ENCODE results near the gene ANKRD63. TPM values are rescaled to one million over a fixed set of nuclear protein-coding genes. Genes with fewer than 3 reads are reported as not detected.

ANKRD63 gene
- total RNA-seq, 1 experiment from 2014 or later, result 0.72 TPM

GRCh38 chr15:40328176-40328575 lies 45.3 kb upstream of the ANKRD63 start:
- ATAC-seq (no peak), DNase-seq (ENCODE audit: low read depth, low spot score) (no peak)
- no peaks in the 10 kb centered on the region for H3K27me3 ChIP-seq (ENCODE audit: control insufficient read depth, insufficient read depth, low read length)
- intact Hi-C loops (cut with micrococcal nuclease; ENCODE audit: unreplicated experiment) (no loop called here), in situ Hi-C loops (cut with HindIII; ENCODE audit: low pct_unique_long_range_greater_than_20kb, low sequenced_read_pairs) (no loop called here)
- H3K4me1 ChIP-seq (ENCODE audit: control insufficient read depth, insufficient read depth, low read length), result peaks cover 20% of the 10 kb centered on the region
- CTCF ChIA-PET, result interaction anchor here (2.6 kb wide), 1 partner anchor 10 kb away, joined by 10 read pairs; no protein-coding TSS in a partner anchor
- POLR2A ChIA-PET, result interaction anchor here (0.9 kb wide), 1 partner anchor 11 kb away, joined by 4 read pairs; no protein-coding TSS in a partner anchor
- peak overlapping the region; percentile 7; the same call in 1 of the 2 replicates for H3K27ac ChIP-seq (ENCODE audit: low read length)
- H3K36me3 ChIP-seq (ENCODE audit: control insufficient read depth, insufficient read depth, low read length), result no peaks in the 10 kb centered on the region
- H3K4me3 ChIP-seq (ENCODE audit: low read depth in 2 of 2, low read length in 2 of 2), result no peak overlapping the region
- H3K9me3 ChIP-seq (ENCODE audit: control insufficient read depth, insufficient read depth, low read depth, low read length), result no peaks in the 10 kb centered on the region
- no TSS peak for BruUV-seq (replicated peaks)
- TF ChIP-seq POLR2AphosphoS5 (IDR thresholded peaks at IDR 0.05; ENCODE audit: low read depth, low read length) (no peak), TCF7L2 (IDR thresholded peaks at IDR 0.05; ENCODE audit: low read depth, low read length) (no peak), SIN3A (IDR thresholded peaks at IDR 0.05; ENCODE audit: borderline replicate concordance, insufficient read depth, low read depth, low read length) (no peak), REST (IDR thresholded peaks at IDR 0.05; ENCODE audit: insufficient read depth in 1 of 2, low read depth in 2 of 2, low read length in 1 of 2) (no peak), CTCF (IDR thresholded peaks at IDR 0.05) (no peak)

GRCh38 chr15:40327457-40327856 lies 44.6 kb upstream of the ANKRD63 start:
- H3K4me3 ChIP-seq (ENCODE audit: low read depth in 2 of 2, low read length in 2 of 2), result no peak overlapping the region
- TF ChIP-seq TCF7L2 (IDR thresholded peaks at IDR 0.05; ENCODE audit: low read depth, low read length) (no peak), CTCF (IDR thresholded peaks at IDR 0.05) (no peak), POLR2AphosphoS5 (IDR thresholded peaks at IDR 0.05; ENCODE audit: low read depth, low read length) (no peak), SIN3A (IDR thresholded peaks at IDR 0.05; ENCODE audit: borderline replicate concordance, insufficient read depth, low read depth, low read length) (no peak), REST (IDR thresholded peaks at IDR 0.05; ENCODE audit: insufficient read depth in 1 of 2, low read depth in 2 of 2, low read length in 1 of 2) (no peak)
- BruUV-seq (replicated peaks), result no TSS peak
- DNase-seq (ENCODE audit: low read depth, low spot score) (no peak), ATAC-seq (no peak)
- H3K27me3 ChIP-seq (ENCODE audit: control insufficient read depth, insufficient read depth, low read length), result no peaks in the 10 kb centered on the region
- CTCF ChIA-PET, result interaction anchor here (2.6 kb wide), 1 partner anchor 11 kb away, joined by 10 read pairs; no protein-coding TSS in a partner anchor
- no peak overlapping the region for H3K27ac ChIP-seq (ENCODE audit: low read length)
- H3K36me3 ChIP-seq (ENCODE audit: control insufficient read depth, insufficient read depth, low read length), result no peaks in the 10 kb centered on the region
- no peaks in the 10 kb centered on the region for H3K9me3 ChIP-seq (ENCODE audit: control insufficient read depth, insufficient read depth, low read depth, low read length)
- peaks cover 25% of the 10 kb centered on the region for H3K4me1 ChIP-seq (ENCODE audit: control insufficient read depth, insufficient read depth, low read length)
- in situ Hi-C loops (cut with HindIII; ENCODE audit: low pct_unique_long_range_greater_than_20kb, low sequenced_read_pairs), result no loop called here
- intact Hi-C loops (cut with micrococcal nuclease; ENCODE audit: unreplicated experiment), result no loop called here
- POLR2A ChIA-PET, result interaction anchor here (0.9 kb wide), 1 partner anchor 12 kb away, joined by 4 read pairs; no protein-coding TSS in a partner anchor
